H9 (cell line): ENCODE data around the gene INPP5A. TPM values are rescaled to one million over a fixed set of nuclear protein-coding genes. Genes with fewer than 3 reads are reported as not detected.

Experiments
- DNase-seq: peaks from one replicate; pipeline ENCODE4 v3.0.0-alpha.2; 2017
- H2AFZ ChIP-seq: one replicate; pipeline ENCODE4 v1.6.1; 2013; ENCODE audit warnings: mild to moderate bottlenecking, low read length, control low read depth, moderate library complexity
- H2AK5ac ChIP-seq: 2 replicates; pipeline ENCODE4 v1.6.1; 2013; ENCODE audit warnings: low read length, control low read depth, mixed read lengths; ENCODE audit not compliant: insufficient read length
- H2BK120ac ChIP-seq: one replicate; pipeline ENCODE4 v1.6.1; 2013; ENCODE audit warnings: low read depth, mild to moderate bottlenecking, low read length, control low read depth, inconsistent platforms; ENCODE audit not compliant: poor library complexity, severe bottlenecking
- H2BK12ac ChIP-seq: 2 replicates; pipeline ENCODE4 v1.6.1; 2013; ENCODE audit warnings: low read length, control low read depth, mixed read lengths, low read depth; ENCODE audit not compliant: insufficient read length
- H2BK15ac ChIP-seq: 2 replicates; pipeline ENCODE4 v1.6.1; 2013; ENCODE audit warnings: low read depth, low read length, control low read depth
- H2BK20ac ChIP-seq: one replicate; pipeline ENCODE4 v1.6.1; 2013; ENCODE audit warnings: low read depth, mild to moderate bottlenecking, low read length, control low read depth, inconsistent platforms; ENCODE audit not compliant: poor library complexity, severe bottlenecking
- H2BK5ac ChIP-seq: 2 replicates; pipeline ENCODE4 v1.6.1; 2013; ENCODE audit warnings: low read length, control low read depth, mixed read lengths; ENCODE audit not compliant: insufficient read length
- H3K14ac ChIP-seq: 2 replicates; pipeline ENCODE4 v1.6.1; 2013; ENCODE audit warnings: low read length, control low read depth; ENCODE audit not compliant: insufficient read depth
- H3K18ac ChIP-seq: 2 replicates; pipeline ENCODE4 v1.6.1; 2013; ENCODE audit warnings: low read depth, mild to moderate bottlenecking, mixed read lengths, low read length, control low read depth; ENCODE audit not compliant: insufficient read length
- H3K23ac ChIP-seq: 2 replicates; pipeline ENCODE4 v1.6.1; 2013; ENCODE audit warnings: low read length, control low read depth, mixed read lengths, low read depth; ENCODE audit not compliant: insufficient read length
- H3K23me2 ChIP-seq: 2 replicates; pipeline ENCODE4 v1.6.1; 2013; ENCODE audit warnings: low read depth, mild to moderate bottlenecking, mixed read lengths, low read length, control low read depth; ENCODE audit not compliant: insufficient read length, poor library complexity, severe bottlenecking
- H3K27ac ChIP-seq: 2 replicates; pipeline ENCODE4 v1.5.1; 2013; ENCODE audit warnings: low read length, control low read depth, mixed read lengths, low read depth; ENCODE audit not compliant: insufficient read length
- H3K27me3 ChIP-seq: 2 replicates; pipeline ENCODE4 v1.6.1; 2013; ENCODE audit warnings: low read length, control low read depth, inconsistent platforms; ENCODE audit not compliant: insufficient read depth
- H3K4ac ChIP-seq: 2 replicates; pipeline ENCODE4 v1.6.1; 2013; ENCODE audit warnings: low read depth, mild to moderate bottlenecking, control low read depth, inconsistent platforms, low read length, moderate library complexity
- H3K4me1 ChIP-seq: 2 replicates; pipeline ENCODE4 v1.6.1; 2013; ENCODE audit warnings: low read length, control low read depth, inconsistent platforms; ENCODE audit not compliant: insufficient read depth
- H3K4me2 ChIP-seq: 2 replicates; pipeline ENCODE4 v1.6.1; 2013; ENCODE audit warnings: low read length, control low read depth, mixed read lengths; ENCODE audit not compliant: insufficient read length, insufficient read depth
- H3K56ac ChIP-seq: 2 replicates; pipeline ENCODE4 v1.6.1; 2013; ENCODE audit warnings: low read depth, mild to moderate bottlenecking, mixed read lengths, low read length, control low read depth; ENCODE audit not compliant: insufficient read length
- H3K79me1 ChIP-seq: 2 replicates; pipeline ENCODE4 v1.6.1; 2013; ENCODE audit warnings: low read depth, mild to moderate bottlenecking, moderate library complexity, low read length, control low read depth, inconsistent platforms; ENCODE audit not compliant: insufficient read depth, poor library complexity, severe bottlenecking
- H3K79me2 ChIP-seq: 2 replicates; pipeline ENCODE4 v1.6.1; 2013; ENCODE audit warnings: low read length, control low read depth, inconsistent platforms; ENCODE audit not compliant: insufficient read depth
- H3K9ac ChIP-seq: 2 replicates; pipeline ENCODE4 v1.6.1; 2013; ENCODE audit warnings: low read length, control low read depth, mixed read lengths; ENCODE audit not compliant: insufficient read length; ENCODE audit errors: extremely low read depth
- H3K9me3 ChIP-seq: one replicate; pipeline ENCODE4 v1.6.1; 2013; ENCODE audit warnings: low read depth, low read length, inconsistent platforms; ENCODE audit not compliant: control insufficient read depth
- H3T11ph ChIP-seq: one replicate; pipeline ENCODE4 v1.6.1; 2013; ENCODE audit warnings: mild to moderate bottlenecking, low read length, control low read depth, inconsistent platforms
- H4K20me1 ChIP-seq: one replicate; pipeline ENCODE4 v1.6.1; 2013; ENCODE audit not compliant: control insufficient read depth, insufficient read length, insufficient read depth
- H4K5ac ChIP-seq: 2 replicates; pipeline ENCODE4 v1.6.1; 2013; ENCODE audit warnings: low read depth, mild to moderate bottlenecking, mixed read lengths, low read length, control low read depth; ENCODE audit not compliant: insufficient read length
- H4K8ac ChIP-seq: replicated peaks from 2 replicates; pipeline ENCODE4 v1.6.1; 2013; ENCODE audit warnings: low read length, control low read depth, mixed read lengths, low read depth; ENCODE audit not compliant: insufficient read length
- H4K91ac ChIP-seq: 2 replicates; pipeline ENCODE4 v1.6.1; 2013; ENCODE audit warnings: low read depth, mild to moderate bottlenecking, moderate library complexity, mixed read lengths, low read length, control low read depth; ENCODE audit not compliant: insufficient read length
- H3K27ac Mint-ChIP-seq, 3 experiments: 2 replicates in 2 of 3; 3 replicates in 1 of 3; pipeline ENCODE4 v1.8.0; 2020 to 2021; ENCODE audit warnings: mixed read lengths in 3 of 3, mild to moderate bottlenecking in 1 of 3, moderate library complexity in 1 of 3
- H3K27me3 Mint-ChIP-seq: 2 replicates; pipeline ENCODE4 v1.8.0; 2021; ENCODE audit warnings: low read depth, mild to moderate bottlenecking, moderate library complexity, mixed read lengths
- H3K36me3 Mint-ChIP-seq, 3 experiments: 2 replicates in 2 of 3; 3 replicates in 1 of 3; pipeline ENCODE4 v1.8.0; 2020 to 2021; ENCODE audit warnings: low read depth in 3 of 3, mixed read lengths in 3 of 3; ENCODE audit not compliant: insufficient read depth in 1 of 3
- H3K4me1 Mint-ChIP-seq, 2 experiments: 2 replicates each; pipeline ENCODE4 v1.8.0; 2020; ENCODE audit warnings: mixed read lengths in 2 of 2
- H3K4me3 Mint-ChIP-seq, 2 experiments: 2 replicates in 1 of 2; 3 replicates in 1 of 2; pipeline ENCODE4 v1.8.0; 2020 to 2021; ENCODE audit warnings: mild to moderate bottlenecking in 2 of 2, mixed read lengths in 2 of 2, moderate library complexity in 1 of 2
- H3K9me3 Mint-ChIP-seq, 2 experiments: 2 replicates in 1 of 2; 3 replicates in 1 of 2; pipeline ENCODE4 v1.8.0; 2020; ENCODE audit warnings: mild to moderate bottlenecking in 2 of 2, mixed read lengths in 2 of 2, moderate library complexity in 1 of 2
- WGBS: extraction: QIAGEN DNeasy Blood & Tissue Kit; methylation state at CpG from one replicate; pipeline ENCODE4 v1.1.7; 2013; ENCODE audit warnings: missing lambda C conversion rate, low lambda C conversion rate, mixed read lengths; ENCODE audit not compliant: insufficient read length; ENCODE audit errors: extremely low coverage; 5-methylcytosine and 5-hydroxymethylcytosine counted together
- total RNA-seq: library from RNA; stranded (reverse); gene quantifications from 2 replicates; pipeline ENCODE4 v1.2.1, GENCODE V29; 2021
- TF ChIP-seq, protein P1 (sequence below): fragments of 200-600 bp; sonication (generic); conservative IDR thresholded peaks from 3 replicates; pipeline ENCODE4 v1.8.0; 2021; ENCODE audit warnings: antibody characterized with exemption, mild to moderate bottlenecking

INPP5A gene
- total RNA-seq, 1 experiment from 2014 or later, result 17.7 TPM

DNA sequence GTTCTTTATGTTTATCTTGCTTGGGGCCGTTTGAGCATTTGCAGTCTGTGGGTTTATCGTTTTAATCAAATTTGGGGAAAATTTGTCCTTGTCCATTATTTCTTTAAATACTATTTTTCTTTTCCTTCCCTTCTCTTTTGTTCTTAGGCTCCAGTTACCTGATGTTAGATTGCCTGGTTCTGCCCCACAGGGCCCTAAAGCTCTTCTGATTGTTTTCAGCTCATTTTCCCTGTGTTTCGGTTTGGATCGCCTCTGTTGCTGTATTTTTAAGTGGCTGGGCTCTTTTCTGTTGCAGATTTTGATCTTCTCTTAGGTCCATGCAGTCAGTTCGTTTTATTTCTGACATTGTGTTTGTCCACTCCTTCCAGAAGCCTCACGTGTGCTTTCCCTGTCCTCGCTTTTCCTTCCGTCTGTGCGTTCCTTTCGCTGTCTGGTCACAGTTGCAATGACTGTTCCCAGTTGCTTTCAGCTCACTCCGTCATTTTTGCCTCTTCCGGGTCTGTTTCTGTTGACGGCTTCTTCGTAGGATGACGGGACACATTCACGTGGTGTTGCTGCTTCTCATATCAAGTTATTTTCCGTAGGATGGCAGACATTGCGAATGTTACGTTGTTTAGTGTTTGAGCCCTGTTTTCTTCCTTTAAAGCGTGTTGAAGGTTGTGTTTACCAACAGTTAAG, 111.4 kb downstream of the INPP5A start:
- no peak overlapping the region for H3K27ac ChIP-seq
- no peak overlapping the region for H3K4ac ChIP-seq
- H2BK20ac ChIP-seq, result no peak overlapping the region
- no peak overlapping the region for H3T11ph ChIP-seq
- no peak overlapping the region for H2BK120ac ChIP-seq
- no peak overlapping the region for H2BK12ac ChIP-seq
- H3K23ac ChIP-seq, result no peak overlapping the region
- TF ChIP-seq, protein P1, sequence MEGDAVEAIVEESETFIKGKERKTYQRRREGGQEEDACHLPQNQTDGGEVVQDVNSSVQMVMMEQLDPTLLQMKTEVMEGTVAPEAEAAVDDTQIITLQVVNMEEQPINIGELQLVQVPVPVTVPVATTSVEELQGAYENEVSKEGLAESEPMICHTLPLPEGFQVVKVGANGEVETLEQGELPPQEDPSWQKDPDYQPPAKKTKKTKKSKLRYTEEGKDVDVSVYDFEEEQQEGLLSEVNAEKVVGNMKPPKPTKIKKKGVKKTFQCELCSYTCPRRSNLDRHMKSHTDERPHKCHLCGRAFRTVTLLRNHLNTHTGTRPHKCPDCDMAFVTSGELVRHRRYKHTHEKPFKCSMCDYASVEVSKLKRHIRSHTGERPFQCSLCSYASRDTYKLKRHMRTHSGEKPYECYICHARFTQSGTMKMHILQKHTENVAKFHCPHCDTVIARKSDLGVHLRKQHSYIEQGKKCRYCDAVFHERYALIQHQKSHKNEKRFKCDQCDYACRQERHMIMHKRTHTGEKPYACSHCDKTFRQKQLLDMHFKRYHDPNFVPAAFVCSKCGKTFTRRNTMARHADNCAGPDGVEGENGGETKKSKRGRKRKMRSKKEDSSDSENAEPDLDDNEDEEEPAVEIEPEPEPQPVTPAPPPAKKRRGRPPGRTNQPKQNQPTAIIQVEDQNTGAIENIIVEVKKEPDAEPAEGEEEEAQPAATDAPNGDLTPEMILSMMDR, result no peak
- peaks cover 2% of the 10 kb centered on the region for H4K20me1 ChIP-seq
- H3K79me1 ChIP-seq, result no peaks in the 10 kb centered on the region
- no peak overlapping the region for H3K14ac ChIP-seq
- no peak overlapping the region for H3K9ac ChIP-seq
- H3K27me3 Mint-ChIP-seq, result no peaks in the 10 kb centered on the region
- no peaks in the 10 kb centered on the region; a peak in 1 of 7 replicates for H3K36me3 Mint-ChIP-seq
- H3K18ac ChIP-seq, result no peak overlapping the region
- H3K9me3 ChIP-seq, result no peaks in the 10 kb centered on the region
- no peaks in the 10 kb centered on the region for H3K9me3 Mint-ChIP-seq
- no peaks in the 10 kb centered on the region for H3K23me2 ChIP-seq
- H4K91ac ChIP-seq, result no peak overlapping the region
- no peak overlapping the region for H2BK5ac ChIP-seq
- no peak overlapping the region for H2AK5ac ChIP-seq
- no peak overlapping the region for H4K5ac ChIP-seq
- no peak overlapping the region for H2BK15ac ChIP-seq
- no peaks in the 10 kb centered on the region for H3K79me2 ChIP-seq
- no peaks in the 10 kb centered on the region for H3K4me1 ChIP-seq
- no peak for DNase-seq
- no CpG with 5 or more reads among the region's 20 CpGs for WGBS
- no peak overlapping the region for H2AFZ ChIP-seq
- peaks cover 3 to 17% of the 10 kb centered on the region in 2 experiments; a peak in 2 of 4 replicates for H3K4me1 Mint-ChIP-seq
- no peak overlapping the region for H4K8ac ChIP-seq
- H3K4me3 Mint-ChIP-seq, result no peak overlapping the region
- H3K4me2 ChIP-seq, result no peak overlapping the region
- H3K27ac Mint-ChIP-seq, result peak overlapping the region in 1 of 3 experiments; percentile 25; a peak in 1 of 7 replicates
- H3K27me3 ChIP-seq, result no peaks in the 10 kb centered on the region
- no peak overlapping the region for H3K56ac ChIP-seq
